IPS-20b (cell line): ENCODE results near the gene METTL24.

ENCODE experiments used
- H3K27ac ChIP-seq: one replicate; pipeline ENCODE4 v1.5.1; 2013; ENCODE audit warnings: low read length
- H3K27me3 ChIP-seq: 2 replicates; pipeline ENCODE4 v1.6.1; 2013; ENCODE audit warnings: mild to moderate bottlenecking, low read length, inconsistent platforms; ENCODE audit not compliant: insufficient read depth
- H3K36me3 ChIP-seq: 2 replicates; pipeline ENCODE4 v1.6.1; 2013; ENCODE audit warnings: low read depth, mild to moderate bottlenecking, inconsistent platforms, low read length, moderate library complexity; ENCODE audit not compliant: insufficient read depth
- H3K4me1 ChIP-seq: 2 replicates; pipeline ENCODE4 v1.6.1; 2013; ENCODE audit warnings: mild to moderate bottlenecking, control low read depth, inconsistent platforms, low read length, moderate library complexity; ENCODE audit not compliant: insufficient read depth
- H3K4me3 ChIP-seq: 2 replicates; pipeline ENCODE4 v1.5.1; 2013; ENCODE audit warnings: mild to moderate bottlenecking, low read length, inconsistent platforms
- H3K9ac ChIP-seq: 2 replicates; pipeline ENCODE4 v1.6.1; 2013; ENCODE audit warnings: low read depth, mild to moderate bottlenecking, inconsistent platforms, low read length, moderate library complexity
- H3K9me3 ChIP-seq: 2 replicates; pipeline ENCODE4 v1.6.1; 2013; ENCODE audit warnings: mild to moderate bottlenecking, low read depth, low read length, inconsistent platforms; ENCODE audit not compliant: insufficient read depth

The METTL24 gene

DNA sequence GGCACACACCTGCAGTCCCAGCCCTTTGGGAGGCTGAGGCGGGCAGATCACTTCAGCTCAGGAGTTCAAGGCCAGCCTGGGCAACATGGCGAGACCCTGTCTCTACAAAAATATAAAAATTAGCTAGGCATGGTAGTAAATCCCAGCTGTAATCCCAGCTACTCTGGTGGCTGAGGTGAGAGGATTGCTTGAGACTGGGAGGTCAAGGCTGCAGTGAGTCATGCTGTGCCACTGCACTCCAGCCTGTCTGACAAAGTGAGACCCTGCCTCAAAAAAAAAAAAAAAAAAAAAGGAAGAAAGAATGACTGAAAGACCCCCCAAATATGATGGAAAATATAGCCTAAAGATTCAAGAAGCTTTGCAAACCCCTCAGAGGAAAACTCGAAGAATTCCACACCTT lies 26.8 kb downstream of the METTL24 start:
- Histone ChIP-seq H3K27ac (no peak overlapping the region), H3K36me3 (no peaks in the 10 kb centered on the region), H3K4me1 (peaks cover 12% of the 10 kb centered on the region; the same call in 1 of the 2 replicates), H3K9me3 (no peaks in the 10 kb centered on the region), H3K27me3 (no peaks in the 10 kb centered on the region), H3K4me3 (no peak overlapping the region), H3K9ac (no peak overlapping the region)

DNA sequence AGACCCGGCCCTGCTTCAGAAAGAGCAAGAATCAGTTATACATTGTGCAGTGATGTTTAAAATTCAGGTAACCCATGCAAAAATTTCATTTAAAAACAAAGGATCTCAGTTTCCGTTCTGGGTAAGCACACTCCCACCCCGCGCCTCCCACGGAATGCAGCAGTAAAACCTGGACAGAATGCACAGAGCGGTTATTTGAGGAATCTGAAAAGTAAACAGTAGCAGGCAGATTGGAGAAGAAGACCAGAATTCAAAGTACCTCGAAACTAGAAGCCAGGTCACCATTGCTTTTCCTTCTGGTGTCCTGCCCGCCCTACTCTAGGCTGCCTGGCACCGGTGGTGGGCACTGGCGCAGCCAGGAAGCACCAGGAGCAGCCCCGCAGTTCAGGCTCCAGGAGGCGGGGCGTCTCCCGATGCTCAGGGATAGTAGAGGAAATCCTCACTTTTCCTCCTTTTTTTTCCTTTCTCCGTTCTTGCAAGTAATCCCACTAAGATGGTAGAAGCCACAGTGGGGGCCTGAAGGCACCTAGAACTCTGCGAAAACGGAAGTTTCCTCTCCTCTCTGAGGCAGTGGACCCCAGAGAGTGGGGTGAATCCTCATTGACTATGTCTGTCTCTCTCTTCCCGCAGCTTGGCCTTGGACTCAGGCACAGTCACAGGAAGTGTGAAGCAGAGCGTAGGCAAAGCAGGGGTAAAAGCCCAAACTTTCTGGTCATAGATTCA lies 28.3 kb downstream of the METTL24 start:
- H3K9me3 ChIP-seq = no peaks in the 10 kb centered on the region
- no peak overlapping the region for H3K9ac ChIP-seq
- no peaks in the 10 kb centered on the region for H3K27me3 ChIP-seq
- H3K27ac ChIP-seq = no peak overlapping the region
- no peaks in the 10 kb centered on the region for H3K36me3 ChIP-seq
- H3K4me1 ChIP-seq = peaks cover 12% of the 10 kb centered on the region; the same call in 1 of the 2 replicates
- no peak overlapping the region for H3K4me3 ChIP-seq

DNA sequence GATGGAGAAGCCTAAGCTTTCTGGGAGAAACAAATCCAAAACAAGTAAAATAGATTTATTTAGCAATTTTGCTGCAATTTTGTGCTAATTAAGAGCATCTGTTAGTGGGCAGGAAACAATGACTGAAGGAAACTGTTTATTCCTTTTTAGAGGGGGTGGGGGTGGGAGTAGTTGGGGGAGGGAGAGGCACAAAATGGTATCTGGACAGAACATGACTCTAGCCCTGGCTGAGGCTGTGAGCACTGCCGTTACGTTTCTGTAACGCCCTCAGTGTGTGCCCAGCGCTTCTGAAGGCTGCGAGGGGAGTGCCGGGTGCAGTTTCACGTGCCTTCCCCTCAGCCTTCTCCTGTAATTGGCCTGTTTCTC lies 28.8 kb downstream of the METTL24 start:
- Histone ChIP-seq H3K9ac (no peak overlapping the region), H3K4me1 (peaks cover 12% of the 10 kb centered on the region; the same call in 1 of the 2 replicates)

DNA sequence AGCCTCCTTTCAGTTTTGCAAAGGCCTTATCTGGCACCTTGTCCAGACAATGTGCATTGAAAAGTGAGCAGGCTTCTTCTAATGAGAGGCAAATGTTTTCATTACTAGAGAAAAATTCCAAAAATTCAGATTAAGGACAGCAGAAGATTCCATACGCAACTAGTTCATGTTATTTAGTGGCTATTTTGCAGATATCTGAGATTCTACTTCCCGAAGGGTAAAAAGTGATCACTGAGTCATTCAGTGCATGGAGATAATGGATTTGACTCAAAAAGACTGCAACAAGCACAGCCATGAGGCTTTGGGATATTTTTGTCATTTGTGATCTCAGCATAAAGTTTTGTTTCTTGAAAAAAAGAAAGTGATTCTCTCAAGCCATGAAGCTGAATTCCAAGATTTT lies 29.9 kb downstream of the METTL24 start:
- Histone ChIP-seq H3K27me3 (no peaks in the 10 kb centered on the region), H3K9ac (no peak overlapping the region), H3K4me1 (peaks cover 12% of the 10 kb centered on the region; the same call in 1 of the 2 replicates), H3K27ac (no peak overlapping the region), H3K9me3 (no peaks in the 10 kb centered on the region), H3K4me3 (no peak overlapping the region), H3K36me3 (no peaks in the 10 kb centered on the region)

More for the DNA sequence above, 28.8 kb downstream of the METTL24 start:
- no peaks in the 10 kb centered on the region for H3K36me3 ChIP-seq
- no peaks in the 10 kb centered on the region for H3K27me3 ChIP-seq
- H3K9me3 ChIP-seq = no peaks in the 10 kb centered on the region
- H3K27ac ChIP-seq = no peak overlapping the region
- no peak overlapping the region for H3K4me3 ChIP-seq

DNA sequence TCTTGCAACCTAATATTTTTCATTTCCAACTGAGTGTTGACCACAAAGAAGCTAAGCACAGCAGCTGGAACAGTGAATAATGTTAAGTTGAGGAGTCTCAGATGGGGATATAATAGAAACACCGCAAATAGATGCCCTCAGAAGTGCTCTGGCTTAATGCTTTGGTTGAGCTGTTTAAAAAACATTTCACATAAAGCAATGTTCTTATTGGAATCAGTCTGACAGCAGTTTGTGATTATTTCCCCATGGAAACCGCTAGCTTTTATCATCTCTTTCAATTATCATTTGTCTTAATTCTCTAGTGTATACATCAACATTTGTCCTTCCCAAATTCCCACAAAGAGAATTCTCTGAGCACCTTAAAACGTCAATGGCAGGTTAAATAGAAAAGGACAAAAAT lies 30.8 kb downstream of the METTL24 start:
- Histone ChIP-seq H3K27me3 (no peaks in the 10 kb centered on the region), H3K4me1 (peaks cover 16% of the 10 kb centered on the region), H3K9ac (no peak overlapping the region), H3K9me3 (no peaks in the 10 kb centered on the region), H3K4me3 (no peak overlapping the region), H3K27ac (no peak overlapping the region), H3K36me3 (no peaks in the 10 kb centered on the region)

DNA sequence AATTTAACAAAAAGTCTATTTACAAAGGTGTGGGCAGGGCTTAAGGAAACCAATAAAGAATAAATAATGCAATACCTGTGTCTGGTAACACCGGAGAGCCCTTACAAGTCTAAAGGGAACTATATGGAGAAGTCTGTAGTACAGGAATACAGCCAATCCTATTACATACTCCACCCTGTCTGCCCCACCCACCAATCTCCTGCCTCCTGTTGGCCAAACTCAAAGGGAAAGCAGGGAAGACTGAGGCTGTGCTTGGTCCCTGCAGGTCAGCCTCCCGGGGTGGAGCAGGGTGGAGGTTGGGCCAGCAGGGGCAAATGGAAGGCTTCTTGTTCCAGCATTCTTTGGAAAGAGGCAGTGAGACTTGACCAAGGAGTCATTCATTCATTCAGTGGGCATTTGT lies 31.5 kb downstream of the METTL24 start:
- Histone ChIP-seq H3K27ac (no peak overlapping the region), H3K4me1 (peaks cover 21% of the 10 kb centered on the region), H3K4me3 (no peak overlapping the region), H3K9me3 (no peaks in the 10 kb centered on the region), H3K36me3 (no peaks in the 10 kb centered on the region), H3K9ac (no peak overlapping the region), H3K27me3 (no peaks in the 10 kb centered on the region)

DNA sequence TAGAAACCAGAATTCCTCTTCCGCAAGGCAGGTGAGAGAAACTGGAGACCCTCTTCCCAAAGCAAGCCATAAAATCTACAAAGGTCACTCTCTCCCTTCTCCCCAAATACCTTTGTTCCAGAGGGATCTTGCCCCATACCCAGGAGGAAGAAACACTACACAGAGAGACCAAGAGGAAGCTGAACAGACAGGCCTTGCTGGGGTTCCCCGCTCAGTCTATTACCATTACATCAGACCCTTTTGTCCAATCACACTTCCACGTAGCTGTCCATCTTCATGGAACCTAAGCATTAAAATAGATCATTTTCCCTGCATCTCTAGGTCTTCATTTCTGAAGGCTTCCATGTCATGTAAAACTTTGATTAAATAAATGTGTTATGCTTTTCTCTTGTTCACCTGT lies 32.1 kb downstream of the METTL24 start:
- Histone ChIP-seq H3K9me3 (no peaks in the 10 kb centered on the region), H3K36me3 (no peaks in the 10 kb centered on the region), H3K4me3 (no peak overlapping the region), H3K4me1 (peaks cover 21% of the 10 kb centered on the region), H3K27ac (no peak overlapping the region), H3K9ac (no peak overlapping the region), H3K27me3 (no peaks in the 10 kb centered on the region)

DNA sequence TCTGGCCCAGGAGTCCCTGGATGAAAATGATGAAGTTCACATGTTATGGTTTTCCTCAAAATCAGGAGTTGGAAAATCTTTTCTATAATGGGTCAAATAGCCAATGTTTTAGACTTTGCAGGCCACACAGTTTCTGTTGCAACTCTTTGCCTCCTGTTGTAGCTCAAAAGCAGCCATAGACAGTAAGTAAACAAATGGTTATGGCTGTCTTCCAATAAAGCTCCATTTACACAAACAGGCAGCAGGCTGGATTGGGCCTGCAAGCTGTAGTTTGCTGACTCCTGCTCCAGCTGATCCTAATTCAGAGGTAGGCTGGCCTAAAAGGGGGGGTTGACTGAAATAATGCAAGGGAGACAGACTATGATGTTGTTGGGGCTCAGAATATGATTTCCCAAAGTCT lies 33.0 kb downstream of the METTL24 start:
- no peaks in the 10 kb centered on the region for H3K36me3 ChIP-seq
- no peaks in the 10 kb centered on the region for H3K9me3 ChIP-seq
- H3K9ac ChIP-seq = no peak overlapping the region
- no peaks in the 10 kb centered on the region for H3K27me3 ChIP-seq
- no peak overlapping the region for H3K27ac ChIP-seq
- peaks cover 21% of the 10 kb centered on the region for H3K4me1 ChIP-seq
- no peak overlapping the region for H3K4me3 ChIP-seq

DNA sequence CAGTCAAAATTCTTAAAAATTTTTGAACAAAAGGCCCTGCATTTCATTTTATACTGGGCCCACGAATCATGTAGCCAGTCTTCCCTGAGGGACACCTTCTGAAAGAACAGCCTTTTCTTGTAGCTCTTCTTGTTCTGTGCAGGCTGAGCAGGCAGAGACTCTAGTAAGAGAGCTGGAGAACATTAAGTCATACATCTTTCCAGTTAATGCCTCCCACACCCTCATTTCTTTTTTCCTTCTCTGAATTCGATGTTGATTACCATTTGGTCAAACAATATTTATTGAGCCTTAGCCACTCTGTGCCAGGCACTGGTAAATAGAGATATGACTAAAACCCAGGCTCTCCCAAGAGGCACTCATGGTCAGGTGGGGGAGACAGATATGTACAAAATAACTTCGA lies 33.6 kb downstream of the METTL24 start:
- H3K27me3 ChIP-seq = no peaks in the 10 kb centered on the region
- no peak overlapping the region for H3K4me3 ChIP-seq
- H3K36me3 ChIP-seq = no peaks in the 10 kb centered on the region
- H3K27ac ChIP-seq = no peak overlapping the region
- H3K9ac ChIP-seq = no peak overlapping the region
- no peaks in the 10 kb centered on the region for H3K9me3 ChIP-seq
- peaks cover 21% of the 10 kb centered on the region for H3K4me1 ChIP-seq

DNA sequence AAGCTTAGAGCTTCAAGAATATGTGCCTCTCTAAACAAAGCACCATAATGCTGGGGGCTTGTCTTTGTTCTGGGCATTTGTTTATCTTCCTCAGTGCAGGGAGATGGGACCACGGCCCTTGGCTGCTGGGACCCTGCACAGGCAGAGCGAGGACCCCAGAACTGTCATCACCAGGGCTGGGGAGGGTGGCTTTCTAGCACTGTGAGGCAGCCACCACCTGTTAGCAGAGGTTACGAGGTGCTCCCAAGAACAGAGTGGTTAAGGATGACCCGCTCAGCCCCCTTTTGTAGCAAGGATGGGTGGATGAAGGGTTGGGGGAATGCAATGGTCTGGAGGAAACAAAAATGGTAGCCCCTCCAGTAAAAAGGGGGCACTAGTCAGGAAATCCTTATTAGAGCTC lies 34.9 kb downstream of the METTL24 start:
- Histone ChIP-seq H3K27ac (no peak overlapping the region), H3K27me3 (no peaks in the 10 kb centered on the region), H3K4me3 (no peak overlapping the region), H3K9me3 (no peaks in the 10 kb centered on the region), H3K4me1 (peaks cover 16% of the 10 kb centered on the region), H3K36me3 (no peaks in the 10 kb centered on the region), H3K9ac (no peak overlapping the region)

DNA sequence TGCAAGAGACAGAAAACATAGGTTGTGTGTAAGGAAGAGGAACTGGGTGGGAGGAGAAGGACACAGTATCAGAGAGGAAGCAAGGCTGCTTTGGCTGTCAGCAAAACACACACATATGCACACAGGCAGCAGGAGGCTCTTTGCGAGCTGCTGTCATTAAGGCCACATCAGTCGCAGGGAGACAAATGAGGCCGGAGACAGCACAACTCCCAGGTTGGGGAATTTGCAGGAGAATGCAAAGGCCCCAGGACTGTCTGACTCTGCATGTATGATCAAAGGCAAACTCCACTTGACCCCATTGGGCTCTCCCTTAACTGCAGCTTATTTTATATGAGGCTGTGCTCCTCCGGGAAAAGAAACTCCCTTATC lies 35.3 kb downstream of the METTL24 start:
- Histone ChIP-seq H3K9ac (no peak overlapping the region), H3K4me3 (peak overlapping the region; percentile 30; the same call in 1 of the 2 replicates), H3K9me3 (no peaks in the 10 kb centered on the region), H3K27me3 (no peaks in the 10 kb centered on the region), H3K27ac (no peak overlapping the region), H3K4me1 (peaks cover 15% of the 10 kb centered on the region), H3K36me3 (no peaks in the 10 kb centered on the region)

DNA sequence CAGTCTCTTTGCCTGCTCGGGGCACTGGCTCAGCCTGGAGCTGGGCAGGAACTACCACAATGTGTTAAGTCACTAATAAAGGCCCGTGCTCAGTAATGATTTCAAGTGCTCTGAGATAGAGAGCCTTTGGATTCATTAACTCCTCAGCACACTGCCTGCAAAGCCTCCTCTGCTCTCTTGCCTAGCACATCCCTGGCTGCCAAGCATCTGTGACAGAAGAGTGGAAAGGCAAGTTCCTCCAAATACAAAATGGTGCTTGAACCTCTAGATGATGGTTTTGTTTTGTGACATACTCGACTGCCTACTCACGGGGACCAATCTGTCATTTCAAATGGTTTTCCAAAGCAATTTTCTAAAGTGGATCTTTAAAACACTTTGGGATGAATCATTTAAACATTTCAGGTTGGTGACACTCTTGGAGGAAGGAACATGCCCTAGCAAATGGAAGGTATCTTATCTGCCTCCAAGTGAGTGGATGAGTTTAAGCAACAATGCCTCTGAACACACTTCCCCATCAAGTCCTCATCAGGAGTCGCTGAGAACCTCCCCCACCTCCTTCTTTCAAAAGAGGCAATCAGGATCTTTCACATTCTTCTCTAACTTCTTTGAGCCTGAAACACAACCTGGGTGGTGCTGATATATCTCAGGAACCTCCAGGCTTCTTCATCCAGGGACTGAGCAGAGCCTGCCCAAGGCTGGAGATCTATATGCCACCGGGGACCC lies 35.8 kb downstream of the METTL24 start:
- no peak overlapping the region for H3K9ac ChIP-seq
- peak overlapping the region; percentile 30; the same call in 1 of the 2 replicates for H3K4me3 ChIP-seq
- no peaks in the 10 kb centered on the region for H3K27me3 ChIP-seq
- peaks cover 13% of the 10 kb centered on the region for H3K4me1 ChIP-seq
- no peaks in the 10 kb centered on the region for H3K36me3 ChIP-seq
- no peak overlapping the region for H3K27ac ChIP-seq
- H3K9me3 ChIP-seq = no peaks in the 10 kb centered on the region
